ENCODE measurements around the gene NAT8.
"Not testable (repeated sequence)": the region's sequence is repeated elsewhere in the genome, so short reads cannot be mapped to it uniquely, and the experiment has no call there.

The NAT8 gene

GRCh38 chr2:73630662-73631266 is 11.5 kb downstream of the NAT8 start:
- not testable (repeated sequence) for DNase-seq

GRCh38 chr2:73628493-73628892 is 13.7 kb downstream of the NAT8 start:
- not testable (repeated sequence) for DNase-seq

GRCh38 chr2:73626237-73626636 is 16.0 kb downstream of the NAT8 start:
- DNase-seq: not testable (repeated sequence)

GRCh38 chr2:73624625-73625024 is 17.6 kb downstream of the NAT8 start:
- not testable (repeated sequence) for DNase-seq

- DNase-seq: not testable (repeated sequence)
Measured at GRCh38 chr2:73624036-73624435, 18.2 kb downstream of the NAT8 start.

GRCh38 chr2:73619925-73620324 is 22.3 kb downstream of the NAT8 start:
- not testable (repeated sequence) for DNase-seq

GRCh38 chr2:73614997-73615396 is 27.2 kb downstream of the NAT8 start:
- no peak for DNase-seq

- no peak for DNase-seq
Measured at GRCh38 chr2:73614105-73614504, 28.1 kb downstream of the NAT8 start.

GRCh38 chr2:73611867-73612266 is 30.4 kb downstream of the NAT8 start:
- no peak for DNase-seq

GRCh38 chr2:73611193-73611592 is 31.0 kb downstream of the NAT8 start:
- DNase-seq: no peak

GRCh38 chr2:73610111-73610510 is 32.1 kb downstream of the NAT8 start:
- no peak for DNase-seq

- DNase-seq: not testable (repeated sequence)
Measured at GRCh38 chr2:73604589-73604988, 37.6 kb downstream of the NAT8 start.

GRCh38 chr2:73603099-73603588 is 39.1 kb downstream of the NAT8 start:
- DNase-seq: not testable (repeated sequence)

- DNase-seq: no peak
Measured at GRCh38 chr2:73601780-73602179, 40.4 kb downstream of the NAT8 start.

GRCh38 chr2:73594251-73594650 is 48.0 kb downstream of the NAT8 start:
- DNase-seq: no peak

GRCh38 chr2:73593680-73594079 is 48.5 kb downstream of the NAT8 start:
- DNase-seq: no peak

Data from activated naive CD4-positive, alpha-beta T cell (primary cell).